ENCODE results near the gene MRPL4. TPM values are rescaled to one million over a fixed set of nuclear protein-coding genes. Genes with fewer than 3 reads are reported as not detected.

Gene MRPL4
- total RNA-seq, 1 experiment from 2014 or later: 99.3 TPM

GRCh38 chr19:10220695-10221094, 31.3 kb upstream of the MRPL4 start:
- H2BK5ac ChIP-seq (ENCODE audit: insufficient read length, low read length): no peak overlapping the region
- H3K9me3 ChIP-seq (ENCODE audit: control insufficient read depth, low read depth, low read length): no peaks in the 10 kb centered on the region
- no peak overlapping the region for H3K14ac ChIP-seq (ENCODE audit: insufficient read depth, low read length)
- H3K79me1 ChIP-seq (ENCODE audit: insufficient read depth, low read depth, low read length, poor library complexity, severe bottlenecking): no peaks in the 10 kb centered on the region
- Mint-ChIP-seq H3K9me3 (no peaks in the 10 kb centered on the region), H3K36me3 (ENCODE audit: insufficient read depth in 1 of 3, low read depth in 3 of 3) (peaks cover 3 to 13% (median 8%) of the 10 kb centered on the region in 3 experiments; a peak in 6 of 7 replicates), H3K27ac (no peak overlapping the region), H3K27me3 (ENCODE audit: low read depth) (no peaks in the 10 kb centered on the region; the same call in 1 of the 2 replicates), H3K4me3 (no peak overlapping the region), H3K4me1 (peaks cover 3 to 22% of the 10 kb centered on the region in 2 experiments)
- H2BK12ac ChIP-seq (ENCODE audit: insufficient read length, low read depth, low read length): no peak overlapping the region
- no peak overlapping the region for H2BK120ac ChIP-seq (ENCODE audit: low read depth, low read length, poor library complexity, severe bottlenecking)
- no peak for DNase-seq
- whole genome bisulfite sequencing (ENCODE audit: extremely low coverage, insufficient read length, low lambda C conversion rate): no CpG with 5 or more reads among the region's 7 CpGs
- H2BK15ac ChIP-seq (ENCODE audit: low read depth, low read length): no peak overlapping the region
- H3K27ac ChIP-seq (ENCODE audit: insufficient read length, low read depth, low read length): no peak overlapping the region
- H3K23me2 ChIP-seq (ENCODE audit: insufficient read length, low read depth, low read length, poor library complexity, severe bottlenecking): no peaks in the 10 kb centered on the region
- no peak overlapping the region for H2AFZ ChIP-seq (ENCODE audit: low read length)
- no peaks in the 10 kb centered on the region for H4K20me1 ChIP-seq (ENCODE audit: control insufficient read depth, insufficient read depth, insufficient read length)
- H3K79me2 ChIP-seq (ENCODE audit: insufficient read depth, low read length): no peaks in the 10 kb centered on the region
- no peak overlapping the region for H3K9ac ChIP-seq (ENCODE audit: extremely low read depth, insufficient read length, low read length)
- H3K18ac ChIP-seq (ENCODE audit: insufficient read length, low read depth, low read length): no peak overlapping the region
- no peak overlapping the region for H3K56ac ChIP-seq (ENCODE audit: insufficient read length, low read depth, low read length)
- H4K91ac ChIP-seq (ENCODE audit: insufficient read length, low read depth, low read length): no peak overlapping the region
- H3K27me3 ChIP-seq (ENCODE audit: insufficient read depth, low read length): no peaks in the 10 kb centered on the region
- no peak overlapping the region for H2BK20ac ChIP-seq (ENCODE audit: low read depth, low read length, poor library complexity, severe bottlenecking)
- H3K23ac ChIP-seq (ENCODE audit: insufficient read length, low read depth, low read length): no peak overlapping the region
- H3K4me2 ChIP-seq (ENCODE audit: insufficient read depth, insufficient read length, low read length): no peak overlapping the region
- H3T11ph ChIP-seq (ENCODE audit: low read length): no peak overlapping the region
- H4K5ac ChIP-seq (ENCODE audit: insufficient read length, low read depth, low read length): no peak overlapping the region
- no peak overlapping the region for H2AK5ac ChIP-seq (ENCODE audit: insufficient read length, low read length)
- H4K8ac ChIP-seq (replicated peaks; ENCODE audit: insufficient read length, low read depth, low read length): no peak overlapping the region
- TF ChIP-seq, protein P1, sequence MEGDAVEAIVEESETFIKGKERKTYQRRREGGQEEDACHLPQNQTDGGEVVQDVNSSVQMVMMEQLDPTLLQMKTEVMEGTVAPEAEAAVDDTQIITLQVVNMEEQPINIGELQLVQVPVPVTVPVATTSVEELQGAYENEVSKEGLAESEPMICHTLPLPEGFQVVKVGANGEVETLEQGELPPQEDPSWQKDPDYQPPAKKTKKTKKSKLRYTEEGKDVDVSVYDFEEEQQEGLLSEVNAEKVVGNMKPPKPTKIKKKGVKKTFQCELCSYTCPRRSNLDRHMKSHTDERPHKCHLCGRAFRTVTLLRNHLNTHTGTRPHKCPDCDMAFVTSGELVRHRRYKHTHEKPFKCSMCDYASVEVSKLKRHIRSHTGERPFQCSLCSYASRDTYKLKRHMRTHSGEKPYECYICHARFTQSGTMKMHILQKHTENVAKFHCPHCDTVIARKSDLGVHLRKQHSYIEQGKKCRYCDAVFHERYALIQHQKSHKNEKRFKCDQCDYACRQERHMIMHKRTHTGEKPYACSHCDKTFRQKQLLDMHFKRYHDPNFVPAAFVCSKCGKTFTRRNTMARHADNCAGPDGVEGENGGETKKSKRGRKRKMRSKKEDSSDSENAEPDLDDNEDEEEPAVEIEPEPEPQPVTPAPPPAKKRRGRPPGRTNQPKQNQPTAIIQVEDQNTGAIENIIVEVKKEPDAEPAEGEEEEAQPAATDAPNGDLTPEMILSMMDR (conservative IDR thresholded peaks at IDR 0.05): no peak
- no peak overlapping the region for H3K4ac ChIP-seq (ENCODE audit: low read depth, low read length)
- no peaks in the 10 kb centered on the region for H3K4me1 ChIP-seq (ENCODE audit: insufficient read depth, low read length)

Measured in H9 (cell line).